ENCODE measurements around the gene SCUBE1.
A peak's percentile ranks its signal among the peaks of the same experiment; 100 is the strongest.

Gene SCUBE1

GRCh38 chr22:43156413-43156812, 186.8 kb downstream of the SCUBE1 start:
- H3K18ac ChIP-seq (ENCODE audit: low read length), result no peak overlapping the region
- peaks cover 12 to 14% of the 10 kb centered on the region in 2 experiments for H3K4me1 ChIP-seq (ENCODE audit: control insufficient read depth in 1 of 2, insufficient read depth in 2 of 2, low read length in 2 of 2)
- DNase-seq, result no peak
- no peak overlapping the region for H3K4me3 ChIP-seq (ENCODE audit: low read depth, low read length)
- H3K23ac ChIP-seq (ENCODE audit: low read length), result no peak overlapping the region
- no peak overlapping the region for H3K4me2 ChIP-seq (ENCODE audit: low read length)
- no peak overlapping the region for H2AFZ ChIP-seq (ENCODE audit: insufficient read depth, low read length, poor library complexity)
- H3K79me2 ChIP-seq (ENCODE audit: control insufficient read depth, insufficient read depth, low read length, poor library complexity), result no peaks in the 10 kb centered on the region
- H2BK120ac ChIP-seq (ENCODE audit: insufficient read depth, low read length, poor library complexity), result no peak overlapping the region
- H2BK5ac ChIP-seq (ENCODE audit: low read depth, low read length, poor library complexity), result no peak overlapping the region
- no peak overlapping the region for H4K91ac ChIP-seq (ENCODE audit: low read depth, low read length)
- no peak overlapping the region for H3K4ac ChIP-seq (ENCODE audit: low read depth, low read length)
- no peak overlapping the region for H4K12ac ChIP-seq (ENCODE audit: low read depth, low read length)
- no peak overlapping the region for H2BK12ac ChIP-seq (ENCODE audit: low read length)
- no peak overlapping the region for H3K14ac ChIP-seq (ENCODE audit: low read length)
- no peaks in the 10 kb centered on the region for H3K9me3 ChIP-seq (ENCODE audit: insufficient read depth, low read depth, low read length)
- no peak overlapping the region for H3K27ac ChIP-seq (ENCODE audit: low read depth, low read length)
- H3K9ac ChIP-seq (ENCODE audit: low read length), result no peak overlapping the region
- no peaks in the 10 kb centered on the region for H3K27me3 ChIP-seq (ENCODE audit: insufficient read depth, low read length)
- H4K8ac ChIP-seq (ENCODE audit: low read depth, low read length), result no peak overlapping the region
- no peaks in the 10 kb centered on the region for H3K36me3 ChIP-seq (ENCODE audit: control insufficient read depth in 1 of 2, insufficient read depth in 2 of 2, low read length in 2 of 2)
- H3K79me1 ChIP-seq (ENCODE audit: low read length), result no peaks in the 10 kb centered on the region
- no CpG with 5 or more reads among the region's 12 CpGs for WGBS (ENCODE audit: extremely low coverage, insufficient coverage, insufficient read length)
- H2AK5ac ChIP-seq (ENCODE audit: low read length), result no peak overlapping the region

GRCh38 chr22:43155789-43156188, 187.4 kb downstream of the SCUBE1 start:
- no CpG with 5 or more reads among the region's 5 CpGs for WGBS (ENCODE audit: extremely low coverage, insufficient coverage, insufficient read length)
- Histone ChIP-seq H2BK5ac (ENCODE audit: low read depth, low read length, poor library complexity) (no peak overlapping the region), H3K4me1 (ENCODE audit: control insufficient read depth in 1 of 2, insufficient read depth in 2 of 2, low read length in 2 of 2) (peaks cover 12 to 17% of the 10 kb centered on the region in 2 experiments), H3K79me2 (ENCODE audit: control insufficient read depth, insufficient read depth, low read length, poor library complexity) (no peaks in the 10 kb centered on the region), H2BK12ac (ENCODE audit: low read length) (no peak overlapping the region), H3K14ac (ENCODE audit: low read length) (no peak overlapping the region), H3K79me1 (ENCODE audit: low read length) (no peaks in the 10 kb centered on the region), H2AFZ (ENCODE audit: insufficient read depth, low read length, poor library complexity) (no peak overlapping the region), H3K4me2 (ENCODE audit: low read length) (no peak overlapping the region), H3K27me3 (ENCODE audit: insufficient read depth, low read length) (no peaks in the 10 kb centered on the region), H3K23ac (ENCODE audit: low read length) (no peak overlapping the region), H3K9ac (ENCODE audit: low read length) (no peak overlapping the region), H4K12ac (ENCODE audit: low read depth, low read length) (no peak overlapping the region), H4K91ac (ENCODE audit: low read depth, low read length) (no peak overlapping the region), H2BK120ac (ENCODE audit: insufficient read depth, low read length, poor library complexity) (no peak overlapping the region), H3K4ac (ENCODE audit: low read depth, low read length) (no peak overlapping the region), H3K27ac (ENCODE audit: low read depth, low read length) (no peak overlapping the region), H3K9me3 (ENCODE audit: insufficient read depth, low read depth, low read length) (no peaks in the 10 kb centered on the region), H4K8ac (ENCODE audit: low read depth, low read length) (no peak overlapping the region), H3K36me3 (ENCODE audit: control insufficient read depth in 1 of 2, insufficient read depth in 2 of 2, low read length in 2 of 2) (no peaks in the 10 kb centered on the region), H2AK5ac (ENCODE audit: low read length) (no peak overlapping the region), H3K4me3 (ENCODE audit: low read depth, low read length) (no peak overlapping the region), H3K18ac (ENCODE audit: low read length) (no peak overlapping the region)
- DNase-seq, result no peak

GRCh38 chr22:43154887-43155536, 188.2 kb downstream of the SCUBE1 start:
- Histone ChIP-seq H3K4me3 (ENCODE audit: low read depth, low read length) (no peak overlapping the region), H3K27ac (ENCODE audit: low read depth, low read length) (no peak overlapping the region), H2BK120ac (ENCODE audit: insufficient read depth, low read length, poor library complexity) (no peak overlapping the region), H3K14ac (ENCODE audit: low read length) (no peak overlapping the region), H2BK12ac (ENCODE audit: low read length) (no peak overlapping the region), H3K4me1 (ENCODE audit: control insufficient read depth in 1 of 2, insufficient read depth in 2 of 2, low read length in 2 of 2) (peaks cover 12 to 17% of the 10 kb centered on the region in 2 experiments), H3K36me3 (ENCODE audit: control insufficient read depth in 1 of 2, insufficient read depth in 2 of 2, low read length in 2 of 2) (no peaks in the 10 kb centered on the region), H2BK5ac (ENCODE audit: low read depth, low read length, poor library complexity) (no peak overlapping the region), H3K27me3 (ENCODE audit: insufficient read depth, low read length) (no peaks in the 10 kb centered on the region), H3K79me1 (ENCODE audit: low read length) (no peaks in the 10 kb centered on the region), H3K4ac (ENCODE audit: low read depth, low read length) (no peak overlapping the region), H2AK5ac (ENCODE audit: low read length) (no peak overlapping the region), H3K9me3 (ENCODE audit: insufficient read depth, low read depth, low read length) (no peaks in the 10 kb centered on the region), H3K9ac (ENCODE audit: low read length) (no peak overlapping the region), H4K12ac (ENCODE audit: low read depth, low read length) (no peak overlapping the region), H4K8ac (ENCODE audit: low read depth, low read length) (no peak overlapping the region), H4K91ac (ENCODE audit: low read depth, low read length) (no peak overlapping the region), H3K79me2 (ENCODE audit: control insufficient read depth, insufficient read depth, low read length, poor library complexity) (no peaks in the 10 kb centered on the region), H3K4me2 (ENCODE audit: low read length) (no peak overlapping the region), H2AFZ (ENCODE audit: insufficient read depth, low read length, poor library complexity) (no peak overlapping the region), H3K23ac (ENCODE audit: low read length) (no peak overlapping the region), H3K18ac (ENCODE audit: low read length) (no peak overlapping the region)
- peak in 1 of 2 donors; percentile 64 for DNase-seq
- WGBS (ENCODE audit: extremely low coverage, insufficient coverage, insufficient read length), result no CpG with 5 or more reads among the region's 27 CpGs

- no peak overlapping the region for H2BK120ac ChIP-seq (ENCODE audit: insufficient read depth, low read length, poor library complexity)
- no peak overlapping the region for H3K27ac ChIP-seq (ENCODE audit: low read depth, low read length)
- H2AK5ac ChIP-seq (ENCODE audit: low read length), result no peak overlapping the region
- WGBS (ENCODE audit: extremely low coverage, insufficient coverage, insufficient read length), result no CpG with 5 or more reads among the region's 9 CpGs
- H3K36me3 ChIP-seq (ENCODE audit: control insufficient read depth in 1 of 2, insufficient read depth in 2 of 2, low read length in 2 of 2), result no peaks in the 10 kb centered on the region
- no peak overlapping the region for H3K4me2 ChIP-seq (ENCODE audit: low read length)
- H3K9me3 ChIP-seq (ENCODE audit: insufficient read depth, low read depth, low read length), result no peaks in the 10 kb centered on the region
- no peak overlapping the region for H3K18ac ChIP-seq (ENCODE audit: low read length)
- H3K9ac ChIP-seq (ENCODE audit: low read length), result no peak overlapping the region
- no peaks in the 10 kb centered on the region for H3K27me3 ChIP-seq (ENCODE audit: insufficient read depth, low read length)
- no peak overlapping the region for H2BK12ac ChIP-seq (ENCODE audit: low read length)
- no peak overlapping the region for H3K14ac ChIP-seq (ENCODE audit: low read length)
- no peak overlapping the region for H4K91ac ChIP-seq (ENCODE audit: low read depth, low read length)
- H4K8ac ChIP-seq (ENCODE audit: low read depth, low read length), result no peak overlapping the region
- no peak overlapping the region for H2BK5ac ChIP-seq (ENCODE audit: low read depth, low read length, poor library complexity)
- H3K4me3 ChIP-seq (ENCODE audit: low read depth, low read length), result no peak overlapping the region
- no peaks in the 10 kb centered on the region for H3K79me2 ChIP-seq (ENCODE audit: control insufficient read depth, insufficient read depth, low read length, poor library complexity)
- peak; percentile 56 to 68 for DNase-seq
- no peaks in the 10 kb centered on the region for H3K79me1 ChIP-seq (ENCODE audit: low read length)
- no peak overlapping the region for H3K4ac ChIP-seq (ENCODE audit: low read depth, low read length)
- H3K4me1 ChIP-seq (ENCODE audit: control insufficient read depth in 1 of 2, insufficient read depth in 2 of 2, low read length in 2 of 2), result peaks cover 12 to 17% of the 10 kb centered on the region in 2 experiments
- H3K23ac ChIP-seq (ENCODE audit: low read length), result no peak overlapping the region
- H4K12ac ChIP-seq (ENCODE audit: low read depth, low read length), result no peak overlapping the region
- no peak overlapping the region for H2AFZ ChIP-seq (ENCODE audit: insufficient read depth, low read length, poor library complexity)
These were observed 189.3 kb downstream of the SCUBE1 start for GRCh38 chr22:43153899-43154298.
